Measurements from ENCODE around the gene ARL3.
"Not testable (repeated sequence)": the region's sequence is repeated elsewhere in the genome, so short reads cannot be mapped to it uniquely, and the experiment has no call there.

Gene ARL3

GRCh38 chr10:102704915-102705314, 9.3 kb downstream of the ARL3 start:
- DNase-seq (ENCODE audit: low read depth, low spot score), result no peak

GRCh38 chr10:102702742-102703141, 11.5 kb downstream of the ARL3 start:
- no peak for DNase-seq (ENCODE audit: low read depth, low spot score)

- DNase-seq (ENCODE audit: low read depth, low spot score), result no peak
Observed at GRCh38 chr10:102701796-102702195, 12.4 kb downstream of the ARL3 start.

GRCh38 chr10:102701272-102701671, 12.9 kb downstream of the ARL3 start:
- no peak for DNase-seq (ENCODE audit: low read depth, low spot score)

GRCh38 chr10:102698894-102699293, 15.3 kb downstream of the ARL3 start:
- no peak for DNase-seq (ENCODE audit: low read depth, low spot score)

GRCh38 chr10:102696736-102697135, 17.5 kb downstream of the ARL3 start:
- DNase-seq (ENCODE audit: low read depth, low spot score), result no peak

GRCh38 chr10:102695401-102695800, 18.8 kb downstream of the ARL3 start:
- not testable (repeated sequence) for DNase-seq (ENCODE audit: low read depth, low spot score)

GRCh38 chr10:102691285-102692066, 22.7 kb downstream of the ARL3 start:
- DNase-seq (ENCODE audit: low read depth, low spot score), result no peak

GRCh38 chr10:102683736-102684135, 30.5 kb downstream of the ARL3 start:
- no peak for DNase-seq (ENCODE audit: low read depth, low spot score)

- no peak for DNase-seq (ENCODE audit: low read depth, low spot score)
Observed at GRCh38 chr10:102682981-102683380, 31.2 kb downstream of the ARL3 start.

- DNase-seq (ENCODE audit: low read depth, low spot score), result no peak
Observed at GRCh38 chr10:102682416-102682815, 31.8 kb downstream of the ARL3 start.

GRCh38 chr10:102681696-102682095, 32.5 kb downstream of the ARL3 start:
- no peak for DNase-seq (ENCODE audit: low read depth, low spot score)

GRCh38 chr10:102679596-102679995, 34.6 kb downstream of the ARL3 start:
- no peak for DNase-seq (ENCODE audit: low read depth, low spot score)

GRCh38 chr10:102678842-102679289, 35.3 kb downstream of the ARL3 start:
- peak; percentile 90 for DNase-seq (ENCODE audit: low read depth, low spot score)

GRCh38 chr10:102678068-102678400, 36.2 kb downstream of the ARL3 start:
- DNase-seq (ENCODE audit: low read depth, low spot score), result no peak

GRCh38 chr10:102677331-102678067, 36.7 kb downstream of the ARL3 start:
- DNase-seq (ENCODE audit: low read depth, low spot score), result no peak

- DNase-seq (ENCODE audit: low read depth, low spot score), result no peak
Observed at GRCh38 chr10:102676534-102677315, 37.5 kb downstream of the ARL3 start.

- DNase-seq (ENCODE audit: low read depth, low spot score), result no peak
Observed at GRCh38 chr10:102675666-102676533, 38.3 kb downstream of the ARL3 start.

- DNase-seq (ENCODE audit: low read depth, low spot score), result no peak
Observed at GRCh38 chr10:102675011-102675665, 39.1 kb downstream of the ARL3 start.

GRCh38 chr10:102674566-102674965, 39.6 kb downstream of the ARL3 start:
- DNase-seq (ENCODE audit: low read depth, low spot score), result no peak

Measured in ELF-1 (cell line).